K562 (cell line): ENCODE results near the gene KRTAP22-1.

Source experiments
- CHD2 ChIP-seq: IDR thresholded peaks from 2 replicates; pipeline ENCODE4 v1.6.1; 2011; ENCODE audit warnings: low read depth, low read length
- CTCF ChIP-seq, 3 experiments: IDR thresholded peaks in 2 of 3; conservative IDR thresholded peaks in 1 of 3; 2 replicates each; pipeline ENCODE4 v1.5.1; 2011 to 2012; ENCODE audit warnings: low read length in 3 of 3, mild to moderate bottlenecking in 3 of 3, control low read depth in 2 of 3, improper control_type of control experiment in 1 of 3, inconsistent platforms in 1 of 3, low read depth in 1 of 3, mixed read lengths in 1 of 3, moderate library complexity in 1 of 3; ENCODE audit not compliant: insufficient read depth in 2 of 3
- ELF1 ChIP-seq: fragments of 200-800 bp; sonication (Bioruptor generic); IDR thresholded peaks from 2 replicates; pipeline ENCODE4 v1.6.1; 2016; ENCODE audit warnings: missing genetic modification characterization, missing compliant biosample characterization
- HNRNPK ChIP-seq: fragments of 200-400 bp; formaldehyde crosslinking; IDR thresholded peaks from one replicate; pipeline ENCODE4 v1.6.1; 2018; ENCODE audit warnings: mild to moderate bottlenecking, low read depth, low read length; ENCODE audit not compliant: poor library complexity, severe bottlenecking
- HNRNPL ChIP-seq: fragments of 200-400 bp; formaldehyde crosslinking; IDR thresholded peaks from 2 replicates; pipeline ENCODE4 v1.6.1; 2017; ENCODE audit warnings: low read depth, mild to moderate bottlenecking, low read length
- MBD2 ChIP-seq: sonication (generic); IDR thresholded peaks from 2 replicates; pipeline ENCODE4 v1.6.1; 2016; ENCODE audit warnings: low read depth, borderline replicate concordance
- MYBL2 ChIP-seq, 2 experiments: fragments of 450-650 bp in 1 of 2; sonication (generic) in 1 of 2; formaldehyde crosslinking in 1 of 2; IDR thresholded peaks; 2 replicates each; pipeline versions ENCODE4 v1.6.1 to v1.8.1; 2017 to 2022; ENCODE audit warnings: borderline replicate concordance in 1 of 2, inconsistent platforms in 1 of 2, low read depth in 1 of 2, mild to moderate bottlenecking in 1 of 2, missing genetic modification reagents in 1 of 2, moderate library complexity in 1 of 2
- POLR2A ChIP-seq: fragments of 450-650 bp; conservative IDR thresholded peaks from 2 replicates; pipeline ENCODE4 v1.6.1; 2016
- SRF ChIP-seq, 2 experiments: fragments of 250-450, 450-650 bp in 1 of 2; sonication (Bioruptor Pico) in 1 of 2; sonication (generic) in 1 of 2; formaldehyde crosslinking; IDR thresholded peaks; 2 replicates each; pipeline versions ENCODE4 v1.5.0 to v1.5.1; 2020 to 2022; ENCODE audit warnings: mild to moderate bottlenecking in 1 of 2, missing genetic modification reagents in 1 of 2
- ZMIZ1 ChIP-seq, 2 experiments: fragments of 150-350 bp in 1 of 2; IDR thresholded peaks; 2 replicates each; pipeline ENCODE4 v1.6.1; 2012 to 2016; ENCODE audit warnings: low read depth in 2 of 2, low read length in 2 of 2, mild to moderate bottlenecking in 1 of 2, moderate library complexity in 1 of 2
- ZNF764 ChIP-seq: fragments of 250-450 bp; sonication (Bioruptor Pico); IDR thresholded peaks from 2 replicates; pipeline ENCODE4 v1.4.0; 2020; ENCODE audit warnings: low read depth, mild to moderate bottlenecking, moderate library complexity
- TF ChIP-seq, protein P1 (sequence below): fragments of 250-450 bp; sonication (Bioruptor Pico); IDR thresholded peaks from 2 replicates; pipeline ENCODE4 v1.8.0; 2021; ENCODE audit warnings: borderline replicate concordance, mild to moderate bottlenecking, moderate library complexity; ENCODE audit not compliant: poor library complexity, severe bottlenecking

- no peak for TF ChIP-seq CHD2
- TF ChIP-seq MYBL2 (IDR thresholded peaks at IDR 0.05; ENCODE audit: low read depth), result no peak
- TF ChIP-seq MYBL2 (CRISPR knock-in tag; IDR thresholded peaks at IDR 0.05; ENCODE audit: borderline replicate concordance), result no peak
- no peak for TF ChIP-seq HNRNPK
- TF ChIP-seq HNRNPL, result no peak
- no peak for TF ChIP-seq ZMIZ1 (IDR thresholded peaks at IDR 0.05; ENCODE audit: low read depth in 2 of 2, low read length in 2 of 2)
- TF ChIP-seq CTCF (IDR thresholded peaks at IDR 0.05 in 2 of 3, conservative IDR thresholded peaks at IDR 0.05 in 1 of 3; ENCODE audit: insufficient read depth in 2 of 3, low read depth in 1 of 3, low read length in 3 of 3), result no peak
- no peak for TF ChIP-seq POLR2A
- TF ChIP-seq, protein P1, sequence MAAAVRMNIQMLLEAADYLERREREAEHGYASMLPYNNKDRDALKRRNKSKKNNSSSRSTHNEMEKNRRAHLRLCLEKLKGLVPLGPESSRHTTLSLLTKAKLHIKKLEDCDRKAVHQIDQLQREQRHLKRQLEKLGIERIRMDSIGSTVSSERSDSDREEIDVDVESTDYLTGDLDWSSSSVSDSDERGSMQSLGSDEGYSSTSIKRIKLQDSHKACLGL (CRISPR knock-in tag), result no peak
- no peak for TF ChIP-seq ZNF764
- TF ChIP-seq ELF1 (tag), result no peak
- TF ChIP-seq SRF (CRISPR knock-in tag; IDR thresholded peaks at IDR 0.05), result no peak
- no peak for TF ChIP-seq MBD2
Observed at GRCh38 chr21:30561264-30561895, 39.5 kb upstream of the KRTAP22-1 start, which contains the start of gene KRTAP19-7.
